Brain pericyte (primary cell): ENCODE measurements around the gene MTOR.
"Not testable (repeated sequence)": the region's sequence is repeated elsewhere in the genome, so short reads cannot be mapped to it uniquely, and the experiment has no call there.

Source experiments
- DNase-seq: peaks from one replicate; pipeline ENCODE4 v3.0.0-alpha.2; 2012; ENCODE audit warnings: low read depth, low spot score

MTOR gene

GRCh38 chr1:11280719-11281376 lies 18.5 kb upstream of the MTOR start:
- no peak for DNase-seq

DNA sequence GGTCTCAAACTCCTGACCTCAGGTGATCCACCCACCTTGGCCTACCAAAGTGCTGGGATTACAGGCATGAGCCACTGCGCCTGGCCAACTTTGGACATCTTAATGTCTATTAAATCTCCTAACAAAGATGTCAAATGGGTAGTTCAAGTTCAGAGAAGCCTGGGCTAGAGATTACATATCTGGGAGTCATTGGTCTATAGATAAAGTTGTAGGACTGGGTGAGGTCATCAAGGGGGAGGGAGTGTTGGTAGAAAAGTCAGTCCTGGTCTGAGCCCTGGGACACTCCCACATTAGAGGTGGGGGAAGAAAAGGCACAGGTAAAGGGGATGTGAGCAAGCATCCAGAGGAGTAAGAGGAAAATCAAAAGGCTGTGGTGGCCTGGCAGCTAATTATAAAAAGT lies 17.3 kb upstream of the MTOR start:
- DNase-seq: no peak

DNA sequence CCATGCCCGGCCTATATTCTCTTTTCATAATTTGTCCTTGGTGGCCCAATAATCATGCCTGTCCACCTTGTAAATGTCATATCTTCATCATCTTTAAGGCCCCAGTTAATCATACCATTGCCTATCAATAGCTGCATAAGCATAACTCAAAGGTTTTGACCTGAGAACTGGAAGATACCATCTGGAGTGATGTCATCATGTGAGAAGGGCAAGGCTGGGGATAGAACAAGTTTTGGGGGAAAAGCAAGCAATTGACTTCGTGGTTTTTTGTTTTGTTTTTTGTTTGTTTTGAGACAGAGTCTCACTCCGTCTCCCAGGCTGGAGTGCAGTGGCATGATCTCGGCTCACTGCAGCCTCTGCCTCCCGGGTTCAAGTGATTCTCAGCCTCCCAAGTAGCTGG lies 16.8 kb upstream of the MTOR start:
- no peak for DNase-seq

GRCh38 chr1:11273595-11274234 lies 11.4 kb upstream of the MTOR start:
- no peak for DNase-seq

DNA sequence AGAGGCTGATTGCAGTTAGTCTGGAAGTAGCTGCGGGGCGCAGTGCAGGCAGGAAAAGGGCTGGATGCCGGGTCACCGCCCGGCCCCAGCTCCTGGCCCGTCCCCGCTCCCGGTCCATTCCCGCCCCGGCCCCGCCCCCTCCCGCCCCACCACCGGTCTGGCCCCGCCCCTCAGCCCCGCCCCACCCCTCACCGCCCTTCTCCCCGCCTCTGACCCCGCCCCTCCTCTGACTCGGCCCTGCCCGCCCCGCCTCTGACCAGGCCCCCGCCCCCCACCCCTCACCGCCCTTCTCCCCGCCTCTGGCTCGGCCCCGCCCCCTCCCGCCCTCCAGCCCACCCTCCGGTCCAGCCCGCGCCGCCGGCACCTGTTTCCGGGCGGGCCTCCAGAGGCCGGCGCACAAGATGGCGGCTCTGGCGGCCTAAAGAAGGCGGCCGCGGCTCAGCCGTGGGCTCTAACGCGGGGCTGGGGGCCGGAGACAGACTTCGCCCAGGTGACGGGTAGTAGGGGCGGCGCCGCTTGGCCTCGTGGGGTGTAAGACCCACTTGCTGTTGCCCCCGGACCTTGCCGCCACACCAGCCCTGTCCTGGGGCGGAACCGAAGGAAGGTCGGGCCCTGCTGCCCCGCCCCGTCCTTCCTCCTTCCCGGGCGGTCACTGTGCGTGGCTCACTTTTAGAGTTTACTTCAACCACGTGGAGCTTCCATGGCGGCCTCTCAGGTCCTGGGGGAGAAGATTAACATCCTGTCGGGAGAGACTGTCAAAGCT lies 10.7 kb upstream of the MTOR start, which contains the start of gene UBIAD1:
TSS of gene UBIAD1 (plus strand) at position 367 of the 763 bp plus-strand sequence. CDS start at position 701, 334 bp downstream.
- DNase-seq: no peak

DNA sequence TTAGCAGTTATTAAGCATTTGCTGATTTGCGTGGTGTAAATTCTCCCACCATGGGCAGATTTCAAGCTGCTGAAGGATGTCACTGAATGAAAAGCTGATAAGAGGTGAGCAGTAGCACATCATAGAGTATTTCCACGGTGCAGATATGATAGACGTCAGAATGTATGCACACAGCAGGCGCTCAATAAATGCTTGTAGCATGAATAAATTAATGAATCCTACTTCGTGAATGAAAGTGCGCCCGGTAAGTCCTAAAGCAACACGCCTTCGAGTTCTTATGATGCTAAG lies 10.1 kb upstream of the MTOR start:
- DNase-seq: no peak

- DNase-seq: not testable (repeated sequence)
Observed at GRCh38 chr1:11267350-11268337, 5.3 kb upstream of the MTOR start.

DNA sequence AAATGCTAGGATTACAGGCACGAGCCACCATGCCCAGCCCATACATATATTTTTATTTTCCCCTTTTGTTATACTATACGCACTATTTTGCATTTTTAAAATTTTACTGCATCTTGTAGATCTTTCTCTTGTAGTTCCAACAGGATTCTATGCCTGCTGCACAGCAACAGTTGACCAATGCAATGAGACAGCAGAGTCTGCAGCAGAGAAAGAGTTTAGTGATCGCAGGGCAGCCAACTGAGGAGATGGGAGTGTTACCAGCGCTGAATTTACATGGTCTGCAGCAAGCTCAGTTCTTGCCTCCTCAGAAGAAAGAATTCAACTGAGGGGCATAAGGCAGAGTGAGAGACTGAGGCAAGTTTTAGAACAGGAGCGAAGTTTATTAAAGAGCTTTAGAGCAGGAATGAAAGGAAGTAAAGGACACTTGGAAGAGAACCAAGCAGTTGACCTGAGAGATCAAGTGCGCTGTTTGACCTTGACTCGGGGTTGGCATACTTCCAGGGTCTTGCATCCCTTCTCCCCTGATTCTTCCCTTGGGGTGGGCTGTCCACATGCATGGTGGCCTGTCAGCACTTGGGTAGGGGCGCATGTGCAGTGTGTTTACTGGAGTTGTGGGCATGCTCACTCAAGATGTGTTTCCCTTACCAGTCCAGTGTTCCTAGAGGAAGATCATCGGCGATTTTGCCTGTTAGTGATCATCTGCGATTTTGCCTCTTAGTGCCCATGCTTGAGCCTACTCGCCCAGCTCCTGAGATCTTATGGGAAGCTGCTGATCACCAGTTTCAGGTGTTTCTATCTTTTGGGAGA lies 4.1 kb upstream of the MTOR start:
- no peak for DNase-seq

DNA sequence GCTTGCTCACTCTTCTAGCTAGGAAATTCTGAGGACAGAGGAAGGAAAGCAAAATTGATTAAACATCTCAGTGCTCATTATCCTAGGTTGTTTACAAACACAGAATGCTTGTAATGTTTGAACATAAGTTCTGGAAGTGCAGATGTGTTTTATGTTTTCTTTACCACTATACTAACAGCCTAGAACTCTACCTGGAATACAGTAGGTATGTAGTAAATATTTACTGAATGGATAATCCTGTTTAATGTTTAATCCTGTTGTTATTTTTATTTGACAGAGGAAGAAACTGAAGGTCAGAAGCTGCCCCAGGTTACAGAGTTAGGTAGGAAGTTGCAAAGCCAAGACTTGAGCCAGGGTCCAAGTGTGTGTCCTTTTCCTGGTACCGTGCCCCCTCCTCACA lies 6.1 kb downstream of the MTOR start:
- no peak for DNase-seq

- DNase-seq: no peak
Observed at GRCh38 chr1:11253226-11253625, 9.1 kb downstream of the MTOR start.

DNA sequence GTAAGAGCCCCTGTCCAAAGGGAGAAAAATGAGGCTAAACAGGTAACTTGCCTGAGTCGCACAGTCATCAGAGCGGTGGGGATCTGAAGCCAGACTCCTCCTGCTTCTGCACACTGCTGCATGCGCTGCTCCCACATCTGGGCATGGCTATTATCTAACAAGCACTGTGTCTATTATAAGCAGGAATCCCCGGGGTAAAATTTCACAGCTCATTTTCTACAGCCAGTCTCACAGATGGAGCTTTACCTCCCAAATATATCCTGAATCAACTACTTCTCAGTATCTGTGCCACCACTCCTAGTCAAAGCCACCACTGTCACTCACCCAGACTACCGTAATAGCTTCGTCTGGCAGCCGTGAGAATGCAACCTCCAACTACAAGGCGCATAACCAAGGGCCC lies 9.8 kb downstream of the MTOR start:
- DNase-seq: no peak

- no peak for DNase-seq
Observed at GRCh38 chr1:11248169-11248568, 14.2 kb downstream of the MTOR start.

GRCh38 chr1:11245904-11246719 lies 16.2 kb downstream of the MTOR start:
- DNase-seq: no peak

GRCh38 chr1:11245248-11245647 lies 17.1 kb downstream of the MTOR start:
- DNase-seq: no peak

DNA sequence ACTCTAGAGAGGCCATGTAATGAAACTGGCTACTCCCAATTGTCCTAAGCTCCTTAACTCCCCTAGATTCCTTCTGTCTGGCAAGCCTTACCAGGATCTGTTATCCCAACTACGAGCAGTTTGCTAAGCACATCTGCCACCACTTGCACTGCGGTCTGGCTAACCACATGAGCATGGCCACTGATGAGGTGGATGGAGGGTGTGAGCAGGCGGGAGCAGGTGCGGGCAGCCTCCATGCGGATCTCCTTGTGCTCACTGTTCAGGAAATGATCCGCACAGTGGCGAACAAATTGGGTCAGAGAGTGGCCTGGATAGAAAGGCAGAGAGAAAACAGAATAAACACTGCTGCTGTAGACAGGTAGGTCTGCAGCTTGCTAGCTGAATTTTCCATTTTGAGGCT lies 24.0 kb downstream of the MTOR start:
- DNase-seq: no peak

DNA sequence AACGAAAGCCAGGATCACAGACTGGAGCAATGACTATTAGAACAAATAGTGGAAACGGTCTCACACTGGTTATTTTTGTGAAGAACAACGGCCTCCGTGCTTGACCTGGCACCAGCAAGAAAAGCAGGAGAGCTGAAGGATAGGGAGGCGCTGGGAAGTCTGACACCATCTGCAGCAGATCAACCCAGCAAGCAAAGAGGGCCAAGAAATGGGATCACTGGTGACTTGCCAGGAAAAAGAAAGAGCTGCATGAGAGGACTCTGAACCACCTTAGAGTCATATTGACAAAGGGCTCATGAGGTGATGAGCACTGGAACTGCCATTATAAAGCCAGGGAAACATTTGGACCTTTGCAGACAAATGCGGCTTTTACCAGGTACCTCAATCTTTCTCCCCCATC lies 25.0 kb downstream of the MTOR start:
- DNase-seq: no peak

DNA sequence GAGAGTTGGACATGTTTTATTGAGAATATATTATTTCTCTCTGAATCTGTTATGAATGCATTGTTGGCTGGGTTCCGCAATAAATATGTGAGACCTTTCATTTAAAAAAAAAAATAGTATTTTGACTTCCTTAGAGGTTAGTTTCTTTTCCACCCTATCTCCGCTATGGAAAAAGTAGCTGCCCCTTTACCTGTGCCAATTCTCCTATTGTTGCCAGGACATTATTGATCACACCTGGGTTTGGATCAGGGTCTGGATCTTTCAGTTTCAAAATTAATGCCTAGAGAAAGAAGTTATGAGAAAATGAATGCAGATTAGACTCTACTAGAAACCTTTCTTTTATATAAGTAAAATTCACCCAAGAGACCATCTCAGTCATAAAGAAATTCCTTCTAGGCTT lies 29.1 kb downstream of the MTOR start:
- DNase-seq: no peak

GRCh38 chr1:11229203-11229602 lies 33.1 kb downstream of the MTOR start:
- no peak for DNase-seq

GRCh38 chr1:11227106-11228077 lies 35.0 kb downstream of the MTOR start:
- DNase-seq: no peak
